HG03159 (cell line): ENCODE results near the gene NLGN1.
"Not testable (repeated sequence)": the region's sequence is repeated elsewhere in the genome, so short reads cannot be mapped to it uniquely, and the experiment has no call there.

Experiments
- ATAC-seq: cut with Tn5 transposase; IDR thresholded peaks from one replicate; pipeline ENCODE4 v1.9.1; 2021; ENCODE audit warnings: mild to moderate bottlenecking, moderate library complexity; ENCODE audit not compliant: unreplicated experiment

Gene NLGN1

GRCh38 chr3:174199696-174200095, 802.2 kb downstream of the NLGN1 start:
- no peak for ATAC-seq

- no peak for ATAC-seq
Measured at GRCh38 chr3:174202116-174202515, 804.6 kb downstream of the NLGN1 start.

GRCh38 chr3:174202561-174202960, 805.0 kb downstream of the NLGN1 start:
- no peak for ATAC-seq

GRCh38 chr3:174204765-174205164, 807.2 kb downstream of the NLGN1 start:
- ATAC-seq = no peak

- no peak for ATAC-seq
Measured at GRCh38 chr3:174206607-174207192, 809.2 kb downstream of the NLGN1 start.

GRCh38 chr3:174208161-174208560, 810.6 kb downstream of the NLGN1 start:
- no peak for ATAC-seq

- not testable (repeated sequence) for ATAC-seq
Measured at GRCh38 chr3:174211896-174212295, 814.4 kb downstream of the NLGN1 start.

- ATAC-seq = no peak
Measured at GRCh38 chr3:174215456-174215855, 817.9 kb downstream of the NLGN1 start.

GRCh38 chr3:174216019-174216418, 818.5 kb downstream of the NLGN1 start:
- ATAC-seq = no peak

- ATAC-seq = no peak
Measured at GRCh38 chr3:174216946-174217718, 819.6 kb downstream of the NLGN1 start.

- ATAC-seq = no peak
Measured at GRCh38 chr3:174218016-174218415, 820.5 kb downstream of the NLGN1 start.

- no peak for ATAC-seq
Measured at GRCh38 chr3:174219738-174220137, 822.2 kb downstream of the NLGN1 start.

- no peak for ATAC-seq
Measured at GRCh38 chr3:174220775-174221554, 823.4 kb downstream of the NLGN1 start.

GRCh38 chr3:174223042-174223441, 825.5 kb downstream of the NLGN1 start:
- ATAC-seq = no peak

GRCh38 chr3:174223626-174224025, 826.1 kb downstream of the NLGN1 start:
- ATAC-seq = no peak

GRCh38 chr3:174229916-174230315, 832.4 kb downstream of the NLGN1 start:
- ATAC-seq = no peak

GRCh38 chr3:174232028-174232657, 834.6 kb downstream of the NLGN1 start:
- ATAC-seq = not testable (repeated sequence)

- no peak for ATAC-seq
Measured at GRCh38 chr3:174232658-174233429, 835.3 kb downstream of the NLGN1 start.

- no peak for ATAC-seq
Measured at GRCh38 chr3:174233511-174233910, 836.0 kb downstream of the NLGN1 start.

GRCh38 chr3:174242311-174243041, 844.9 kb downstream of the NLGN1 start:
- ATAC-seq = no peak
